Ramos (cell line): ENCODE data around the gene SLC10A3.

Experiments
- in situ Hi-C: fragments of 300-500 bp; cut with MboI; formaldehyde crosslinking; loops from one replicate; pipeline ENCODE4 v1.14.3; 2022; ENCODE audit warnings: low sequenced_read_pairs; ENCODE audit not compliant: unreplicated experiment

Gene SLC10A3

GRCh38 chrX:154467556-154467955, 22.9 kb downstream of the SLC10A3 start:
- in situ Hi-C loops = no loop called here

GRCh38 chrX:154466907-154467306, 23.5 kb downstream of the SLC10A3 start:
- in situ Hi-C loops = no loop called here

- in situ Hi-C loops = no loop called here
These were observed 24.4 kb downstream of the SLC10A3 start for GRCh38 chrX:154466036-154466435.

- in situ Hi-C loops = no loop called here
These were observed 24.8 kb downstream of the SLC10A3 start for GRCh38 chrX:154465601-154466000.

GRCh38 chrX:154464806-154465365, 25.5 kb downstream of the SLC10A3 start:
- in situ Hi-C loops = no loop called here

GRCh38 chrX:154463611-154464220, 26.7 kb downstream of the SLC10A3 start:
- in situ Hi-C loops = no loop called here

- in situ Hi-C loops = no loop called here
These were observed 28.0 kb downstream of the SLC10A3 start for GRCh38 chrX:154462396-154462795.

- in situ Hi-C loops = no loop called here
These were observed 30.1 kb downstream of the SLC10A3 start for GRCh38 chrX:154460326-154460725.

GRCh38 chrX:154459832-154460231, 30.6 kb downstream of the SLC10A3 start:
- in situ Hi-C loops = no loop called here

GRCh38 chrX:154458954-154459778, 31.3 kb downstream of the SLC10A3 start:
- in situ Hi-C loops = no loop called here

- in situ Hi-C loops = no loop called here
These were observed 32.1 kb downstream of the SLC10A3 start, which contains the start of gene PLXNA3 for GRCh38 chrX:154458116-154458953. Gene PLXNA3, plus strand, starts transcription at chrX:154458281. Its CDS starts 1,903 bp downstream, at chrX:154460184.

GRCh38 chrX:154457491-154458115, 32.8 kb downstream of the SLC10A3 start:
- in situ Hi-C loops = no loop called here

- in situ Hi-C loops = no loop called here
These were observed 37.6 kb downstream of the SLC10A3 start for GRCh38 chrX:154452823-154453222.

- in situ Hi-C loops = no loop called here
These were observed 40.1 kb downstream of the SLC10A3 start for GRCh38 chrX:154450312-154450711.

GRCh38 chrX:154449618-154450017, 40.8 kb downstream of the SLC10A3 start:
- in situ Hi-C loops = no loop called here

GRCh38 chrX:154448484-154448883, 41.9 kb downstream of the SLC10A3 start:
- in situ Hi-C loops = no loop called here

- in situ Hi-C loops = no loop called here
These were observed 44.0 kb downstream of the SLC10A3 start for GRCh38 chrX:154446430-154446829.

GRCh38 chrX:154445776-154446175, 44.7 kb downstream of the SLC10A3 start:
- in situ Hi-C loops = no loop called here

GRCh38 chrX:154444755-154445246, 45.6 kb downstream of the SLC10A3 start:
- in situ Hi-C loops = no loop called here
